Stimulated activated CD4-positive, alpha-beta T cell treated with anti-CD3 and anti-CD28 coated beads, TNF-alpha, amount 100 ng/mL, for 4 hours (primary cell): ENCODE results near the gene C2orf78.

ENCODE experiments used
- DNase-seq, 3 experiments: peaks; one replicate each; pipeline ENCODE4 v3.0.0-alpha.2; 2020; ENCODE audit warnings: low read depth in 3 of 3

Gene C2orf78

GRCh38 chr2:73838889-73839534, 55.0 kb downstream of the C2orf78 start:
- no peak for DNase-seq

- no peak for DNase-seq
Observed at GRCh38 chr2:73839653-73840411, 55.8 kb downstream of the C2orf78 start.

GRCh38 chr2:73841912-73842738, 58.1 kb downstream of the C2orf78 start:
- no peak for DNase-seq

- DNase-seq = no peak
Observed at GRCh38 chr2:73842739-73843019, 58.7 kb downstream of the C2orf78 start.

- no peak for DNase-seq
Observed at GRCh38 chr2:73844087-73844486, 60.1 kb downstream of the C2orf78 start.

GRCh38 chr2:73850009-73850408, 66.0 kb downstream of the C2orf78 start:
- DNase-seq = no peak

GRCh38 chr2:73851274-73851673, 67.3 kb downstream of the C2orf78 start:
- DNase-seq = no peak

- no peak for DNase-seq
Observed at GRCh38 chr2:73852020-73852419, 68.0 kb downstream of the C2orf78 start.

GRCh38 chr2:73855526-73855925, 71.5 kb downstream of the C2orf78 start:
- no peak for DNase-seq

- DNase-seq = no peak
Observed at GRCh38 chr2:73856214-73856613, 72.2 kb downstream of the C2orf78 start.

- DNase-seq = peak in 1 of 3 experiments; percentile 3
Observed at GRCh38 chr2:73859721-73860586, 76.0 kb downstream of the C2orf78 start.

GRCh38 chr2:73862987-73863386, 79.0 kb downstream of the C2orf78 start:
- DNase-seq = no peak
